ENCODE measurements around the gene DDX47. TPM values are rescaled to one million over a fixed set of nuclear protein-coding genes. Genes with fewer than 3 reads are reported as not detected.
A peak's percentile ranks its signal among the peaks of the same experiment; 100 is the strongest.
"Not testable (repeated sequence)": the region's sequence is repeated elsewhere in the genome, so short reads cannot be mapped to it uniquely, and the experiment has no call there.

The DDX47 gene
- total RNA-seq, 4 donors from 2014 or later, result 75.5 to 94.2 (median 81.8) TPM

DNA sequence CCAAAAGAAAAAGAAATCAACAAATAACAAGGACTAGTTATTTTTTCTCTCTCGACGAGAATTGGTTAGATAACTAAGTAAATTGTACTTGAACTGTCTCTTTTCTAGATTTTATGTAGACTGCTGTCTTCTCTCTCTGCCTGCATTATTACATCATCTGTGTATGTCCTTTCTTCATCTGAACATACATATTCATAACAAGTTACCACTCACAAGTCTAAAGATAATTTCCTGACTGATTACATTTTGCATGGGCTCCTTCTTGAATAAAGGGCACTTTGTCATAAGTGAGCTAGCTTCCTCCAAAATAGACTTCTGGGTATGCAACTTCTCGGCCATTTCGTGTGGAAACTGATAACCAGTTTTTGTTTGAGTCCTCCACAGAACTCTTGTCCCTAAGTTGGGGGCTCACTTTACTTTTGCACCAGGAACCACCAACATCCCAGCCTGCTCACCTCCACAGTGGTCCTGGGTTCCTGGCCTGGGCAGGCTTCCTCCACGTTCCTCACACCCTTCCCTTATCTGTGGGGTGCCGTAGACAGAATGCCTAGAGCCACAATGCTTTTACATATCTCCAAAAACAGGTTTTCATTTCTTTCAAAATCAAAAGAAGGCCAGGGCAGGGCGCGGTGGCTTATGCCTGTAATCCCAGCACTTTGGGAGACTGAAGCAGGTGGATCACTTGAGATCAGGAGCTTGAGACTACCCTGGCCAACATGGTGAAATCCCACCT is 6.2 kb upstream of the DDX47 start:
- no peak overlapping the region for H3K4me3 ChIP-seq (replicated peaks in 1 of 3)
- no peak for DNase-seq
- no peaks in the 10 kb centered on the region for H3K27me3 ChIP-seq
- no peaks in the 10 kb centered on the region for H3K36me3 ChIP-seq
- H3K4me1 ChIP-seq, result peaks cover 18 to 42% of the 10 kb centered on the region in 2 donors
- no peaks in the 10 kb centered on the region for H3K9me3 ChIP-seq
- intact Hi-C loops (cut with DNase I), result loop anchor here (10.0 kb wide), 1 partner anchor 178 kb away; no protein-coding TSS in a partner anchor
- 82 to 89% methylated on average over 8 of the region's 8 CpGs for WGBS, 2 donors
- peak overlapping the region; percentile 87 to 89 (median 89) for H3K27ac ChIP-seq
- no peak for TF ChIP-seq POLR2A (IDR thresholded peaks at IDR 0.05)
- no peak for TF ChIP-seq CTCF (IDR thresholded peaks at IDR 0.05)

GRCh38 chr12:12807517-12807903 is 5.6 kb upstream of the DDX47 start:
- not testable (repeated sequence) for H3K4me3 ChIP-seq (replicated peaks in 1 of 3); DNase-seq; H3K36me3 ChIP-seq; H3K9me3 ChIP-seq; H3K27me3 ChIP-seq
- intact Hi-C loops (cut with DNase I), result loop anchor here (10.0 kb wide), 1 partner anchor 177 kb away; no protein-coding TSS in a partner anchor
- peak overlapping the region; percentile 87 to 89 (median 89) for H3K27ac ChIP-seq
- peaks cover 18 to 42% of the 10 kb centered on the region in 2 donors for H3K4me1 ChIP-seq
- 78 to 81% methylated on average over 3 of the region's 3 CpGs for WGBS, 2 donors

GRCh38 chr12:12807970-12808702 is 5.0 kb upstream of the DDX47 start:
- H3K4me3 ChIP-seq (replicated peaks in 1 of 3), result no peak overlapping the region
- WGBS, 2 donors, result 27 to 32% methylated on average over 11 of the region's 11 CpGs
- no peaks in the 10 kb centered on the region for H3K36me3 ChIP-seq
- TF ChIP-seq CTCF (IDR thresholded peaks at IDR 0.05) (no peak), POLR2A (IDR thresholded peaks at IDR 0.05) (peak in 1 of 2 donors; percentile 24)
- H3K4me1 ChIP-seq, result peaks cover 20 to 43% of the 10 kb centered on the region in 2 donors
- H3K9me3 ChIP-seq, result no peaks in the 10 kb centered on the region
- no peaks in the 10 kb centered on the region for H3K27me3 ChIP-seq
- H3K27ac ChIP-seq, result peak overlapping the region; percentile 87 to 89 (median 89)
- peak; percentile 39 to 51 for DNase-seq
- intact Hi-C loops (cut with DNase I), result loop anchor here (10.0 kb wide), 1 partner anchor 177 kb away; no protein-coding TSS in a partner anchor

GRCh38 chr12:12810553-12811021 is 2.6 kb upstream of the DDX47 start:
- no peak for TF ChIP-seq POLR2A (IDR thresholded peaks at IDR 0.05)
- TF ChIP-seq CTCF (IDR thresholded peaks at IDR 0.05), result no peak
- Histone ChIP-seq H3K36me3 (no peaks in the 10 kb centered on the region), H3K27ac (no peak overlapping the region), H3K4me1 (peaks cover 33 to 48% of the 10 kb centered on the region in 2 donors), H3K27me3 (no peaks in the 10 kb centered on the region), H3K9me3 (no peaks in the 10 kb centered on the region), H3K4me3 (replicated peaks in 1 of 3) (no peak overlapping the region)
- WGBS, 2 donors, result 82 to 83% methylated on average over 10 of the region's 10 CpGs
- DNase-seq, result no peak
- intact Hi-C loops (cut with DNase I), result no loop called here

GRCh38 chr12:12811343-12811742 is 1.8 kb upstream of the DDX47 start:
- no peak for TF ChIP-seq CTCF (IDR thresholded peaks at IDR 0.05)
- TF ChIP-seq POLR2A (IDR thresholded peaks at IDR 0.05), result no peak
- Histone ChIP-seq H3K4me1 (peaks cover 34 to 53% of the 10 kb centered on the region in 2 donors), H3K27me3 (no peaks in the 10 kb centered on the region), H3K27ac (no peak overlapping the region), H3K36me3 (no peaks in the 10 kb centered on the region), H3K4me3 (replicated peaks in 1 of 3) (no peak overlapping the region), H3K9me3 (no peaks in the 10 kb centered on the region)
- 85 to 91% methylated on average over 3 of the region's 3 CpGs for WGBS, 2 donors
- no peak for DNase-seq
- intact Hi-C loops (cut with DNase I), result no loop called here
